Measurements from ENCODE around the gene WDR87. TPM values are rescaled to one million over a fixed set of nuclear protein-coding genes. Genes with fewer than 3 reads are reported as not detected.

Gene WDR87
- total and polyA plus RNA-seq, 9 of the 15 experiments (the other 6 are each of a cell fraction or from before 2014, with no cell fraction given): not detected

DNA sequence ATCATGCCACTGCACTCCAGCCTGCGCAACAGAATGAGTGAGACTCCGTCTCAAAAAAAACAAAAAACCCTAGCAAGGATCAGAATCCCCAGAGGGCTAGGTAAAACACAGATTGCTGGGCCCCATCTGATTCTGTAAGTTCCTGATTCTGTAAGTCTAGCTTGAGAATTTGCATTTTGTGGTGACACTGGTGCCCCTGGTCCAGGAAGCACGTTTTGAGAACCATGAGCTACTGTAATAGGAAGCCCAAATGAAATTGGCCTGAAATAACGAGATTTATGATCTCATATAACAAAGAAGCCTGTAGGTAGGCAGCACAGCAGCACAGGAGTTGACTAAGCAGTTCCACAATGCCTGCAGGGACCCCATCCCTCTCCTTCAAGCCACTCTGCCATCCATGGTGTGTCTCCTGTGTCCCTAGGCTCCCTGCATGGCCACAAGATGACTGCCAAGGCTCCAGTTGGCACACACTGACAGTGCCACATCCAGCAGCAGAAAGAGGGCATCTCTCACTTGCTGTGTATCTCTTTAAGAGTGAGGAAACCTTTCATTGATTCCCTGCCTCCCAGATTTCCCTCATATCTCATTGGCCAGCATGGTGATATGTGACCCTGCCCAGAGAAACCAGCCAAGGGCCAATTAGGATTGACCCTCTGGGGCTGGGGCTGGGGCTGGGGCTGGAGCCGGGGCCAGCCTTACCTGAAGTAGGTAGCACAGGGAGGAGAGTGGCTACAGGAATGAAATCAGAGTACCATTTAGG is 22.3 kb upstream of the WDR87 start:
- no peak for FAIRE-seq
- POLR2A ChIA-PET: interaction anchor here (0.6 to 1.1 kb wide), 3 partner anchors 10 to 124 kb away, joined by 3 to 4 read pairs (median 3); no protein-coding TSS in a partner anchor
- H3K4me3 ChIP-seq: no peak overlapping the region
- TF ChIP-seq GABPB2 (CRISPR knock-in tag; conservative IDR thresholded peaks at IDR 0.05) (no peak), ZKSCAN3 (CRISPR knock-in tag; IDR thresholded peaks at IDR 0.05) (no peak)
- TF ChIP-seq, protein P1, sequence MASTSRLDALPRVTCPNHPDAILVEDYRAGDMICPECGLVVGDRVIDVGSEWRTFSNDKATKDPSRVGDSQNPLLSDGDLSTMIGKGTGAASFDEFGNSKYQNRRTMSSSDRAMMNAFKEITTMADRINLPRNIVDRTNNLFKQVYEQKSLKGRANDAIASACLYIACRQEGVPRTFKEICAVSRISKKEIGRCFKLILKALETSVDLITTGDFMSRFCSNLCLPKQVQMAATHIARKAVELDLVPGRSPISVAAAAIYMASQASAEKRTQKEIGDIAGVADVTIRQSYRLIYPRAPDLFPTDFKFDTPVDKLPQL (IDR thresholded peaks at IDR 0.05; ENCODE audit: extremely low read depth, insufficient read length): no peak
- H3K9me3 ChIP-seq (replicated peaks; ENCODE audit: control insufficient read depth, insufficient read depth, low read depth, low read length): no peaks in the 10 kb centered on the region
- intact Hi-C loops (cut with micrococcal nuclease) (no loop called here), in situ Hi-C loops (cut with MboI) (loop anchor here (10.0 kb wide), 1 partner anchor 296 kb away; the partner anchor contains the start of gene DPF1)
- H3K4me1 ChIP-seq (replicated peaks in 1 of 2; ENCODE audit: control insufficient read depth in 2 of 2, insufficient read depth in 2 of 2, low read length in 2 of 2): peaks cover 0 to 6% of the 10 kb centered on the region in 2 experiments; a peak in 2 of 5 replicates
- CTCF ChIA-PET (ENCODE audit: low intra/inter-chr PET ratio): no interaction called here
- H2AFZ ChIP-seq (ENCODE audit: low read depth, low read length): no peak overlapping the region
- no peak overlapping the region for H3K4me2 ChIP-seq (ENCODE audit: insufficient read depth, low read length)
- no peaks in the 10 kb centered on the region for H3K36me3 ChIP-seq (ENCODE audit: control insufficient read depth, insufficient read depth, low read length)
- H4K20me1 ChIP-seq (replicated peaks; ENCODE audit: control insufficient read depth, insufficient read depth, low read length): no peaks in the 10 kb centered on the region
- no TSS peak for BruUV-seq (replicated peaks)
- H3K79me2 ChIP-seq (ENCODE audit: control insufficient read depth, insufficient read depth, low read length): no peaks in the 10 kb centered on the region
- WGBS (ENCODE audit: insufficient coverage, low coverage, missing lambda C conversion rate): 6% methylated on average over 4 of the region's 5 CpGs
- no peak overlapping the region for H3K27ac ChIP-seq (ENCODE audit: extremely low read depth, low read depth, low read length)
- peaks cover 0 to 7% of the 10 kb centered on the region in 2 experiments; a peak in 1 of 5 replicates for H3K27me3 ChIP-seq (ENCODE audit: control insufficient read depth in 2 of 2, insufficient read depth in 2 of 2, low read length in 2 of 2)
- H3K9ac ChIP-seq (ENCODE audit: insufficient read depth in 1 of 2, low read depth in 2 of 2, low read length in 2 of 2): no peak overlapping the region
- no peak for ATAC-seq
- H3K9me1 ChIP-seq (ENCODE audit: control insufficient read depth, insufficient read depth, low read length): no peaks in the 10 kb centered on the region
- no peak for DNase-seq (ENCODE audit: extremely low read depth in 1 of 4, low spot score in 3 of 4)

DNA sequence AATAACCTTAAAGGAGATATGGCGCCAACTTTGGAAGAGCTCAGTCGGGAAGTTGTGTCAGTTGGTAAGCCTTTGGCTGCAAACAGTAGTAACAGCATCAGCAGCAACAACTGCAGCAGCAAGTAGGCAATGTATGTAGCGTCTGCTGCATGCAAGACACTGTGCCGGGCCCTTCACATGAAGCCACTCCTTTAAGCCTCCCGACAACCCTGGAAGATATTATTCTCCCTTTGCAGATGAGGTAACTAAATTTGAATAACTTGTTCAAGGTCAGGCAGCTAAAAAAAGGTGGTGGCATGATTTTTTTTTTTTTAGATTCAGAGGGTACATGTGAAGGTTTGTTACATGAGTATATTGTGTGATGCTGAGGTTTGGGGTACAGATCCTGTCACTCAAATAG is 20.3 kb upstream of the WDR87 start:
- no TSS peak for BruUV-seq (replicated peaks)
- H2AFZ ChIP-seq (ENCODE audit: low read depth, low read length): no peak overlapping the region
- POLR2A ChIA-PET: no interaction called here
- H3K27ac ChIP-seq (ENCODE audit: extremely low read depth, low read depth, low read length): no peak overlapping the region
- H3K27me3 ChIP-seq (ENCODE audit: control insufficient read depth in 2 of 2, insufficient read depth in 2 of 2, low read length in 2 of 2): no peaks in the 10 kb centered on the region
- no peaks in the 10 kb centered on the region for H4K20me1 ChIP-seq (replicated peaks; ENCODE audit: control insufficient read depth, insufficient read depth, low read length)
- in situ Hi-C loops (cut with MboI): loop anchor here (10.0 kb wide), 1 partner anchor 298 kb away; the partner anchor contains the start of gene DPF1
- no peaks in the 10 kb centered on the region for H3K9me3 ChIP-seq (replicated peaks; ENCODE audit: control insufficient read depth, insufficient read depth, low read depth, low read length)
- FAIRE-seq (no peak), ATAC-seq (no peak), DNase-seq (ENCODE audit: extremely low read depth in 1 of 4, low spot score in 3 of 4) (no peak)
- H3K4me1 ChIP-seq (replicated peaks in 1 of 2; ENCODE audit: control insufficient read depth in 2 of 2, insufficient read depth in 2 of 2, low read length in 2 of 2): no peaks in the 10 kb centered on the region; a peak in 1 of 5 replicates
- H3K9me1 ChIP-seq (ENCODE audit: control insufficient read depth, insufficient read depth, low read length): no peaks in the 10 kb centered on the region
- no peaks in the 10 kb centered on the region for H3K79me2 ChIP-seq (ENCODE audit: control insufficient read depth, insufficient read depth, low read length)
- H3K4me2 ChIP-seq (ENCODE audit: insufficient read depth, low read length): no peak overlapping the region
- intact Hi-C loops (cut with micrococcal nuclease): no loop called here
- H3K36me3 ChIP-seq (ENCODE audit: control insufficient read depth, insufficient read depth, low read length): no peaks in the 10 kb centered on the region
- WGBS (ENCODE audit: insufficient coverage, low coverage, missing lambda C conversion rate): 15% methylated on average over 5 of the region's 5 CpGs
- no peak overlapping the region for H3K4me3 ChIP-seq
- no peak overlapping the region for H3K9ac ChIP-seq (ENCODE audit: insufficient read depth in 1 of 2, low read depth in 2 of 2, low read length in 2 of 2)
- CTCF ChIA-PET (ENCODE audit: low intra/inter-chr PET ratio): no interaction called here
- TF ChIP-seq EHMT2 (IDR thresholded peaks at IDR 0.05) (no peak), TGIF2 (CRISPR knock-in tag; IDR thresholded peaks at IDR 0.05) (no peak), ATF1 (CRISPR knock-in tag; IDR thresholded peaks at IDR 0.05) (no peak), ATF1 (tag; IDR thresholded peaks at IDR 0.05) (no peak), RBBP5 (IDR thresholded peaks at IDR 0.05; ENCODE audit: borderline replicate concordance, insufficient read depth, low read length, poor library complexity, severe bottlenecking) (no peak)
- TF ChIP-seq, protein P2, sequence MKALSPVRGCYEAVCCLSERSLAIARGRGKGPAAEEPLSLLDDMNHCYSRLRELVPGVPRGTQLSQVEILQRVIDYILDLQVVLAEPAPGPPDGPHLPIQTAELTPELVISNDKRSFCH (CRISPR knock-in tag; IDR thresholded peaks at IDR 0.05): no peak
- TF ChIP-seq, protein P2 (tag; IDR thresholded peaks at IDR 0.05): no peak
- TF ChIP-seq, protein P3, sequence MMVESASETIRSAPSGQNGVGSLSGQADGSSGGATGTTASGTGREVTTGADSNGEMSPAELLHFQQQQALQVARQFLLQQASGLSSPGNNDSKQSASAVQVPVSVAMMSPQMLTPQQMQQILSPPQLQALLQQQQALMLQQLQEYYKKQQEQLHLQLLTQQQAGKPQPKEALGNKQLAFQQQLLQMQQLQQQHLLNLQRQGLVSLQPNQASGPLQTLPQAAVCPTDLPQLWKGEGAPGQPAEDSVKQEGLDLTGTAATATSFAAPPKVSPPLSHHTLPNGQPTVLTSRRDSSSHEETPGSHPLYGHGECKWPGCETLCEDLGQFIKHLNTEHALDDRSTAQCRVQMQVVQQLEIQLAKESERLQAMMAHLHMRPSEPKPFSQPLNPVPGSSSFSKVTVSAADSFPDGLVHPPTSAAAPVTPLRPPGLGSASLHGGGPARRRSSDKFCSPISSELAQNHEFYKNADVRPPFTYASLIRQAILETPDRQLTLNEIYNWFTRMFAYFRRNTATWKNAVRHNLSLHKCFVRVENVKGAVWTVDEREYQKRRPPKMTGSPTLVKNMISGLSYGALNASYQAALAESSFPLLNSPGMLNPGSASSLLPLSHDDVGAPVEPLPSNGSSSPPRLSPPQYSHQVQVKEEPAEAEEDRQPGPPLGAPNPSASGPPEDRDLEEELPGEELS (CRISPR knock-in tag; IDR thresholded peaks at IDR 0.05; ENCODE audit: borderline replicate concordance): no peak

Measured in K562 (cell line).